Testis (tissue), 3 donors: ENCODE measurements around the gene LRRC32. TPM values are rescaled to one million over a fixed set of nuclear protein-coding genes. Genes with fewer than 3 reads are reported as not detected.
A peak's percentile ranks its signal among the peaks of the same experiment; 100 is the strongest.

Experiments
- DNase-seq: peaks from one replicate; pipeline ENCODE4 v3.0.0-alpha.2; 2019
- H3K27ac ChIP-seq, 2 donors: fragments of 200-600 bp; sonication (generic); one replicate each; pipeline ENCODE4 v1.5.1; 2019
- H3K27me3 ChIP-seq: fragments of 200-600 bp; sonication (generic); one replicate; pipeline ENCODE4 v1.5.1; 2019
- H3K36me3 ChIP-seq: fragments of 200-600 bp; sonication (generic); one replicate; pipeline ENCODE4 v1.5.1; 2017; ENCODE audit warnings: low read depth; ENCODE audit errors: missing control alignments
- H3K4me1 ChIP-seq: fragments of 200-600 bp; sonication (generic); one replicate; pipeline ENCODE4 v1.5.1; 2019
- H3K4me3 ChIP-seq, 2 donors: fragments of 200-600 bp; sonication (generic); one replicate each; pipeline ENCODE4 v1.5.1; 2017 to 2019
- H3K9me3 ChIP-seq: fragments of 200-600 bp; sonication (generic); one replicate; pipeline ENCODE4 v1.5.1; 2017
- POLR2A ChIP-seq: fragments of 450-650 bp; IDR thresholded peaks from one replicate; pipeline ENCODE4 v1.6.1; 2017; ENCODE audit warnings: antibody characterized with exemption, mild to moderate bottlenecking, moderate library complexity
- WGBS, 2 donors: methylation state at CpG; one replicate each; pipeline ENCODE4 v1.1.5; 2018; 5-methylcytosine and 5-hydroxymethylcytosine counted together
- intact Hi-C: fragments of 100-400 bp; cut with DNase I; formaldehyde crosslinking; loops from one replicate; pipeline ENCODE4 v1.15.1; 2023; ENCODE audit warnings: low total_unique reads
- polyA plus RNA-seq: library from polyadenylated mRNA; stranded (reverse); fragments of 350-450 nt; fragmentation: Illumina TruSeq; extraction: RNeasy Lipid Tissue Mini Kit (QIAGEN cat#74804); gene quantifications from one replicate; pipeline ENCODE4 v1.2.3, GENCODE V29; 2014; ENCODE audit warnings: low read depth, low replicate concordance; ENCODE audit not compliant: insufficient read depth
- total RNA-seq, 2 donors: library from RNA; depleted of rRNA; stranded (reverse); fragments of >200 nt; gene quantifications; one replicate each; pipeline ENCODE4 v1.2.3, GENCODE V29; 2016
- TF ChIP-seq, protein P1 (sequence below), 3 experiments: fragments of 450-650 bp in 2 of 3; fragments of 200-600 bp in 1 of 3; sonication (generic) in 1 of 3; IDR thresholded peaks; one replicate each; pipeline ENCODE4 v1.5.1; 2016 to 2019; ENCODE audit warnings: antibody characterized with exemption in 3 of 3, mild to moderate bottlenecking in 2 of 3, moderate library complexity in 1 of 3

The LRRC32 gene
- total and polyA plus RNA-seq, 3 donors from 2014 or later: 6.5 to 20.5 (median 9.1) TPM

DNA sequence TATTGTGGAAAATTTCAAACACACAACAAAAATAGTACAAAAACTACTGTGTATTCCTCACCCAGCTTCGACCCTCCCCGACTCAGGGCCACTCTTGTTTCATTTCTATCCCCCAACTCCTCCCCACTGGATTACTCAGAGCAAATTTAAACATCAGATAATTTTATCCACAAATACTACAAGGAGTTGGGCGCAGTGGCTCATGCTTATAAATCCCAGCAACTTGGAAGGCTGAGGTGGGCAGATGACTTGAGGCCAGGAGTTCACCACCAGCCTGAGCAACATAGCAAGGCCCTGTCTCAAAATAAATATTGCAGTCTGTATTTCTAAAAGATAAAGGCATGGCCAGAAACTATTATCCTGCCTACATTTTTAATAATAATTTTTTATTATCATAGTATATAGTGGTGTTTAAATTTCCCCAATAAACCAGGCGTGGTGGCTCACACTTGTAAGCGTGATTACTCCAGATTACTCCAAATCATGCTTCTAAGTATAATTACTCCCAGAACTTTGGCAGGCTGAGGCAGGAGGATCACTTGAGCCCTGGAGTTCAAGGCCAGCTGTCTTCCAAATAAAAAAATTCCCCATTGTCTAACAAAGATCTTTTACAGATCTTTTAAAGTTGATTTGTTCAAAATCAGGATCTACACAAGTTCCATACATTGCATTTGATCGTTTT is 39.8 kb downstream of the LRRC32 start:
- no peak for DNase-seq
- 54 to 58% methylated on average over 6 of the region's 6 CpGs for WGBS, 2 donors
- no peaks in the 10 kb centered on the region for H3K36me3 ChIP-seq
- H3K4me1 ChIP-seq: peaks cover 13% of the 10 kb centered on the region
- H3K4me3 ChIP-seq: no peak overlapping the region
- peak overlapping the region in 1 of 2 donors; percentile 70 for H3K27ac ChIP-seq
- intact Hi-C loops: no loop called here
- no peaks in the 10 kb centered on the region for H3K9me3 ChIP-seq
- no peaks in the 10 kb centered on the region for H3K27me3 ChIP-seq
- TF ChIP-seq, protein P1, sequence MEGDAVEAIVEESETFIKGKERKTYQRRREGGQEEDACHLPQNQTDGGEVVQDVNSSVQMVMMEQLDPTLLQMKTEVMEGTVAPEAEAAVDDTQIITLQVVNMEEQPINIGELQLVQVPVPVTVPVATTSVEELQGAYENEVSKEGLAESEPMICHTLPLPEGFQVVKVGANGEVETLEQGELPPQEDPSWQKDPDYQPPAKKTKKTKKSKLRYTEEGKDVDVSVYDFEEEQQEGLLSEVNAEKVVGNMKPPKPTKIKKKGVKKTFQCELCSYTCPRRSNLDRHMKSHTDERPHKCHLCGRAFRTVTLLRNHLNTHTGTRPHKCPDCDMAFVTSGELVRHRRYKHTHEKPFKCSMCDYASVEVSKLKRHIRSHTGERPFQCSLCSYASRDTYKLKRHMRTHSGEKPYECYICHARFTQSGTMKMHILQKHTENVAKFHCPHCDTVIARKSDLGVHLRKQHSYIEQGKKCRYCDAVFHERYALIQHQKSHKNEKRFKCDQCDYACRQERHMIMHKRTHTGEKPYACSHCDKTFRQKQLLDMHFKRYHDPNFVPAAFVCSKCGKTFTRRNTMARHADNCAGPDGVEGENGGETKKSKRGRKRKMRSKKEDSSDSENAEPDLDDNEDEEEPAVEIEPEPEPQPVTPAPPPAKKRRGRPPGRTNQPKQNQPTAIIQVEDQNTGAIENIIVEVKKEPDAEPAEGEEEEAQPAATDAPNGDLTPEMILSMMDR (IDR thresholded peaks at IDR 0.05): no peak
- no peak for TF ChIP-seq POLR2A

DNA sequence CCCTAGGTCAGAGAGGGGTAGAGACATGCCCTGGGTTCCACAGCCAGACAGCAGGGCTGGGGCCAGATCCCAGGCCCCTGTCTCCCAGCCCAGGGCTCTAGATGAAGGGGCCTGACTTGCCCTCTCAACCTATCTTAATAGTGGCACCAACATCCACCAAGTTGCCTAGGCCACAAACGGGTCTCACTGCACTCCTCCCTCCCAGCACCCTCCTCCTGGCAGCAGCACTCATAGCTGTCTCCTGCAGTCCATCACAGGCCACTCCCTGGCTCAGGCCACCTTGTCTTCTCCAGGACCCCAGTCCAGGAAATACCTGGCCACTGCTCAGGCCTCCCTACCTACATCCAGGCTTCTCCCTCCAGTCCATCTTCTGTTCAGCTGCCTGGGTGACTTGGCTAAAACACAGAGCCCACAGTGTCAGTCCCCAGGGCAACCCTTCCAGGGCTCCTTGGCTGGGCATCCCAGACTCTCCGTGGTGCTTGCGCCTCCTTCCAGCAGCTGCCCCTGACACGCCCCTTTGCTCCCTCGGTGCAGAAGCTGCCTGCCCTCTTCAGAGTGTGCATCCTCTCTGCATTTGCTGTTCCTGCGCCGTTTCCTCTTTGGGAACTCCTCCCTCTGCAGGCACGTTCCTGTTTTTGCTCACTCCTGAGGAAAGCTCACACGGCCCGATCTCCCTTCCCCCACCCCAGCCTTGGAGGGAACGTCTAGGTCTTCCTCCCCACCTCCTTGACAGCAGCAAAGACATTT is 40.5 kb downstream of the LRRC32 start:
- Histone ChIP-seq H3K4me1 (peaks cover 13% of the 10 kb centered on the region), H3K36me3 (no peaks in the 10 kb centered on the region), H3K4me3 (no peak overlapping the region), H3K9me3 (no peaks in the 10 kb centered on the region), H3K27me3 (no peaks in the 10 kb centered on the region), H3K27ac (peak overlapping the region; percentile 26 to 70)
- DNase-seq: peak; percentile 71
- TF ChIP-seq POLR2A: no peak
- TF ChIP-seq, protein P1 (IDR thresholded peaks at IDR 0.05): no peak
- intact Hi-C loops: no loop called here
- WGBS, 2 donors: 26 to 39% methylated on average over 11 of the region's 11 CpGs

DNA sequence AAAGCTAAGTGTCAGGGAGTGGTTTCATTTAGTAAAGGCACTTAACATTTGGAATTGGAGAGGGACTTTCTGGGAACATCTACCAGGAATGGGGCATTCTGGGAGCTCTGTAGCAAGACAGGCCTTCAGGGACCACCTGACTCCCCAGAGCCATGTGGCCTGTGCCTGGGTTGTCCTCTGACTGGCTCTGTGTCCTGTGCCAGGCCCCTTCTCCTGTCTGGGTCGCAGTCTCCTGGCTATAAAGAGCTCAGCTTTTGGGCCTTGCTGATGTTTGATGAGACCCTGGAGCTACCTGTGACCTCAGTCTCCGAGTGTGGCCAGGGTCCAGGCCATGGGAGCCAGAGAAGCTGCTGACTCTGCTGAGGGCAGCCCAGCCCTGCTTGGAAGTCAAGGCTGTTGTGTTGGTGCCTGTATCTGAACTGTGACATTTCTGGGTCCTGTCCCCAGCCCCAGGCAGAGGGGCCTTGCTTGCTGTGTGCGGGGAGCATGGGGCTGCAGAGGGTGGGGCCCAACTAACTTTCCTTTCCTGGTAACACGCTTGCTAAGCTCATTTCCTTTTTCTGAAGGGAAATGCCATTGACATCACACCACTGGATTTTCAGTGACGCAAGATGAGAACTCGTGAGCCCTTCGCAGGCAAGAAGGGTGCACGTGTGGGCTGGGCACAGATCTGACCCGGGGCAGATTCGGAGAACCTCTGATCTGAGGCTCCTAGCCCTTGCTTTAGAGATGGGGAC is 41.3 kb downstream of the LRRC32 start:
- intact Hi-C loops: no loop called here
- Histone ChIP-seq H3K27me3 (no peaks in the 10 kb centered on the region), H3K4me3 (no peak overlapping the region), H3K9me3 (no peaks in the 10 kb centered on the region), H3K4me1 (peaks cover 13% of the 10 kb centered on the region), H3K36me3 (no peaks in the 10 kb centered on the region), H3K27ac (peak overlapping the region; percentile 26 to 70)
- WGBS, 2 donors: 82 to 93% methylated on average over 8 to 10 of the region's 10 CpGs
- TF ChIP-seq, protein P1 (IDR thresholded peaks at IDR 0.05): no peak
- TF ChIP-seq POLR2A: no peak
- DNase-seq: no peak

DNA sequence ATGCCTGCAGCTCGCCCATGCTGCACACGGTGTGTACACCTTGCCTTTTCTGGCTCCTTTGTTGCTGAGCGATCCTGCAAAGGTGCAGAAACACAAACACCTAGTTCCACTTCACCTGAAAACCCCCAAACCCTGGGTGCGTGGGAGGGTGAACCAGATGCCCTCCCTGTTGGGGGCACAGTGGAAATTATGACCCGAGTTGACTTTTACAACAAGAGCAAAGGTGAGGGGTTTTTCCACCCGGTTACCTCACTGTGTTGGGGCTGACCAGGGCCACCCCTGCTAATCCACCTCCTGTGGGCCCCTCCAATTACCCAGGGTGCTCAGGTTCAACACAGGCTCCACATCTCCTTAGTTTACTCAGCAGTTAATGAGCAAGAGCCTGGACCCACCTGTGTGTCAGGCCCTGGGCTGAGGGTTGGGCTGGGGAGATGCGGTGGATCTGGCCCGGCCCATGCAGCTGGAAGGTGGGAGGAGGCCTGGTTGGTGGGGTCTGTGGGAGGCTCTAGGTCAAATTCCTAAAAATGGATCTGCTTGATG is 42.1 kb downstream of the LRRC32 start:
- 93 to 99% methylated on average over 8 of the region's 8 CpGs for WGBS, 2 donors
- H3K4me1 ChIP-seq: peaks cover 13% of the 10 kb centered on the region
- H3K27me3 ChIP-seq: no peaks in the 10 kb centered on the region
- no peak for TF ChIP-seq POLR2A
- TF ChIP-seq, protein P1 (IDR thresholded peaks at IDR 0.05): no peak
- H3K36me3 ChIP-seq: no peaks in the 10 kb centered on the region
- peak overlapping the region in 1 of 2 donors; percentile 70 for H3K27ac ChIP-seq
- no peak overlapping the region for H3K4me3 ChIP-seq
- intact Hi-C loops: no loop called here
- no peaks in the 10 kb centered on the region for H3K9me3 ChIP-seq
- no peak for DNase-seq
